Globus pallidus (tissue), 1 donor: Measurements from ENCODE around the gene P2RX5.

Experiments
- DNase-seq: peaks from one replicate; pipeline ENCODE4 v3.0.0-alpha.2; 2015; ENCODE audit warnings: low spot score

The P2RX5 gene

GRCh38 chr17:3657588-3657869, 38.4 kb downstream of the P2RX5 start:
- DNase-seq, result no peak

DNA sequence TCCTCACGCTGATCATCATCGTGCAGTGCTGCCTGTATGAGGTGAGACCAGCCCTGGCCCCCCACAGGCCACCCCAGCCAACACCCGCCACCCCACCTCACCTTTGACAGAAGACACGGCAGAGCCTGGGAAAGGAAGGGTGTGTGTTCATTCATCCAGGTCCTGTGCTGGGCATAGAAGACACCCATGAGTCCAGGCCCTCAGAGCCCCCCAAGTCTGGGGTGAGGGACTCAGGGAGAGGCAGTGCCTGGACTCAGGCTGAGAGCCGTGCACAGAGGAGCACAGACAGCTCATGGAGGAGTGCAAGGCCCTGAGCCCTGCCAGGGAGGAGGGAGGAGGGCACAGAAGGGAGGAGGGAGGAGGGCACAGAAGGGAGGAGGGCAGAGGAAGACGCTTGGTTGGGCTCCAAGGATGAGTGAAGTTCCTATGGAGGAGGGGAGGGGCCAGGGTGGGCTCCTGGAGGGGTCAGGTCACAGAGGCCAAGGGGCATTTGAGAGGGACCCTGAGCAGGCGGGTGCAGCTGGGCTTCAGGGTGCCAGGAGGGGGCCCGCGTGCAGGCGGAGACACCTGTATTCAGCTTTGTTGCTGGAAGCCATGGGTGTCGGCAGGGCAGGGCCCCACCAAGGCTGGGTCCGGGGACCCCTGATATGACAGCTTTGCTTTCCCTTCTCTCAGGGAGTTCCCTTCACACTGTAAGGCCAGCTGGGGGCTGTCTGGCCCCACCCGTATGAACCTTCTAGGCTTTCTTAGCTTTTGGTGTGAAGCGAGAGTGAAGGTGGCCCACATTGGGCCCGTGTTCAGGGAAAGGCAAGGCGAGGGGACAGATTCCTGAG, 39.0 kb downstream of the P2RX5 start:
- DNase-seq, result no peak

DNA sequence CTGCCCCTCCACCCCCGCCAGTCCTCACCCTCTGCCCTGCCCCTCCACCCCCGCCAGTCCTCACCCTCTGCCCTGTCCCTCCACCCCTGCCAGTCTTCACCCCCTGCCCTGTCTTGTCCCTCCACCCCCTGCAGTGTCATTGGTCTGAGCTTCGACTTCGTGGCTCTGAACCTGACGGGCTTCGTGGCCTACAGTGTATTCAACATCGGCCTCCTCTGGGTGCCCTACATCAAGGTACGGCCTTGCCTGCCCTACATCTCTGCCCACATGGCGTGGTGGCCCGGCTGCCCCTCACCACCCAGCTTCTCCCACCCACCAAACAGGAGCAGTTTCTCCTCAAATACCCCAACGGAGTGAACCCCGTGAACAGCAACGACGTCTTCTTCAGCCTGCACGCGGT, 39.6 kb downstream of the P2RX5 start:
- DNase-seq, result no peak

- no peak for DNase-seq
These were observed 40.2 kb downstream of the P2RX5 start for GRCh38 chr17:3655766-3656165.

- peak; percentile 74 for DNase-seq
These were observed 48.0 kb downstream of the P2RX5 start for GRCh38 chr17:3647769-3648555.

DNA sequence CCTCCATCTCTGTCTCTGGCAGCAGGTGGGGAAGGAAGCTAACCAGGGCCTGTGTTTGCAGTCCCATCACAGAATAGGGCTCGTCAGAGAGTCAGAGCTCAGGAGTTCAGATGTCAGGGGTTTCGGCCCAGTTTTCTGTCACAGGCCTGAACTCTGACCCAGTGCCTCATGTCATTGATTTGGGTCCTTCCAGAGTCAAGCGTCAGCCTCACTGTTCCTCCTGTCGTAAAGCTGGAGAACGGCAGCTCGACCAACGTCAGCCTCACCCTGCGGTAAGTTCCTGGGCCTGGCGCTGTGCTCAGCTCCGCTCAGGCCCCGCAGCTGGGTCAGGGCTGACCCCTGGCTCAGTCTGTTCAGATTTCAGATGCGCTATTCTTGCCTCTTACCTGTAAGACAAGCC, 48.7 kb downstream of the P2RX5 start:
- no peak for DNase-seq

DNA sequence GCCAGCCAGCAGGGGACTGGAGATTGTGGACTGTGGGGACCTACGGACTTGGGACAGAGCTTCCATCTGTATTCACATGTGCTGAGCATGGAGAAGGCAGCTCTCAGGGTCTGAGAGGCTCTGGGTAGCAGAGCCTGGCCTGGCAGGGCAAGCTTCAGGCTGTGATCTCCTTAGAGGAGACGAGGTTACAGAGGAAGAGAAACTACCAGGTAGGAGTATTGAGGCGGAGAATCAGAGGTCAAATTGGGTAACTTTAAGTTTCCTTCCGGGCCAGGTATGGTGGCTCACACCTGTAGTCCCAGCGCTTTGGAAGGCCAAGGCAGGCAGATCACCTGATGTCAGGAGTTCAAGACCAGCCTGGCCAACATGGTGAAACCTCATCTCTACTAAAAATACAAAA, 50.6 kb downstream of the P2RX5 start:
- no peak for DNase-seq

DNA sequence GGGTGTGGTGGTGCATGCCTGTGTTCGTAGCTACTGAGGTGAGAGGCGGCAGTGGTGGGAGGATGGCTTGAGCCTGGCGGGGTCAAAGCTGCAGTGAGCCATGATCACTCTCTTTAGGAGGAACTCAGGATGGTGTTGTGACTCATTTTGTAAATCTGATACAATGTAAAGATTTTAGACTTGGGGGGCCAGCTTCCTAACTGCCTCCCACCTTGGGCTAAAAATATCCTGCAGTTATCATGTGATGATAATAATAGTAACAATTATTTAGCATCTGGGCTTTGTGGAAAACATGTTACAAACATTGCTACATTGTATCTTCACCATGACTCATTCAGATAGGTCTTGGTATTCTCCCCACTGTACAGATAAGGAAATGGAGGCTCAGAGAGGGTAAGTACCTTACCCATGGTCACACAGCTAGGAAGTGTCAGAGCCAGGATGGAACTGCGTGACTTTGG, 52.0 kb downstream of the P2RX5 start:
- no peak for DNase-seq

DNA sequence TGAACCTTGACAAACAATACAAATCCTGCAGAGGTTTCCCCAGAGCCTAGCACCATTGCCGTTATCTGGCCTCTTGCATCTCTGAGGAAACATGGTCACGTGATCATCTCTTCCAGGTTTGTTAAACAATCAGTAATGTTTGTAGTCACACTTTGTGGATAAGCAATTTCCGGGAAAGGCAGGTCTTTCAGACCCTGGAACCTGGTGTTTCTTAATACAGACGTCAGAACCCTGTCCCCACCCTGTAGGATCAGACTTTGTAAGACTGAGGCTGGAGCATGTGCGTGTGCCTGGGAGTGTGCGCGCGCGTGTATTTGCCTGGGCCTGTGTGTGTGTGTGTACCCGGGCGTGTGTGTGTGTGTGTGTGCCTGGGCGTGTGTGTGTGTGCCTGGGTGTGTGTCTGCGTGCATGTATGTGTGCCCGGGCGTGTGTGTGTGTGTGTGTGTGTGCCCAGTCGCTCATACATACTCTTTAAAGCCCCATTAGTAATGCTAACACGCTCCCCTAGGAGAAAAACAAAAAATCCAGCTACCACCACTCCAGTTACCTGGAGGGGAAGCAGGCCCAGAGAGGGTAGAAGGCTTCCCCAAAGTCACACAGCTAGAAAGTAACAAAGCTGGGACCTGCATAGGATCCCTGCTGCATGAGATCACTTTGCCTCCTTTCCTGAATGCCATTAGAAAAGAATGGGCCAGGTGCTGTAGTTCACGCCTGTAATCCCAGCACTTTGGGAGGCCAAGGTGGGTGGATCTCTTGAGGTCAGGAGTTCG, 54.1 kb downstream of the P2RX5 start:
- no peak for DNase-seq

GRCh38 chr17:3641014-3641413, 54.9 kb downstream of the P2RX5 start:
- no peak for DNase-seq

- DNase-seq, result peak; percentile 41
These were observed 55.9 kb downstream of the P2RX5 start for GRCh38 chr17:3639981-3640596.

DNA sequence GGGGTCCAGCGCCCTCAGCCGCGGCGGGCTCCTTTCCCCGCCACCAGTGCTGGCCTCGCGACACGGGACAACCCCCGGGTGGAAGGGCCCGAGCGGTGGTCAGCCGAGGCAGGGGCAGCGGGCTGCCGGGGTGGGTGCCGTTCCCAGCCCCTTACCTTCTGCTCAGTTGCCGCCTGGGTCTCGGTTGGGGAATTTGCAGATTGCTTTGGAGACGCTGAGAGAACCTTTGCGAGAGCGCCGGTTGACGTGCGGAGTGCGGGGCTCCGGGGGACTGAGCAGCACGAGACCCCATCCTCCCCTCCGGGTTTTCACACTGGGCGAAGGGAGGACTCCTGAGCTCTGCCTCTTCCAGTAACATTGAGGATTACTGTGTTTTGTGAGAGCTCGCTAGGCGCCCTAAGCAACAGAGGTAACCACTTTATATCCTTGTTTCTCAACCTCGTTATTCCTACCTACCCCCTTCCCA, 59.0 kb downstream of the P2RX5 start:
- no peak for DNase-seq

- DNase-seq, result peak; percentile 98
These were observed 59.6 kb downstream of the P2RX5 start, which contains the start of the genes CTNS and SHPK for GRCh38 chr17:3636154-3636907. Gene CTNS, plus strand, starts transcription at chr17:3636760. Its CDS starts 3,447 bp downstream, at chr17:3640207. Gene SHPK, minus strand, starts transcription at chr17:3636250. Its CDS starts 31 bp downstream, at chr17:3636219.

GRCh38 chr17:3635474-3636153, 60.3 kb downstream of the P2RX5 start:
- DNase-seq, result no peak

DNA sequence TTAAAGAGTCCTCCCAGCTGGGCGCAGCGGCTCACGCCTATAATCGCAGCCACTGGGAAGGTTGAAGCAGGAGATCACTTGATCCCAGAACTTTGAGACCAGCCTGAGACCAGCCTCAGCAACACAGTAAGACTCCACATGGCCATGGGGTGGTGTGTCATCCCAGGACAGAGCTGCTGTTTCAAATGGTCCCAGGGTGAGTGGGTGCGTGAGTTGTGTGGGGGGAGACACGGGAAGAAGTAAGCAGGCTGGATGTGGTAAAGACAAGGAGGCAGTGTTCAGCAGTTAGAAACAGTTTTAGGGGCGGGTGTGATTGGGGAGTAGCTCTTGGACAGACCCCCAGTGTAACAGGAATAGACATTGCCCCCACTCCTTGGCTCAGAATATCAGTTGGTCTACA, 63.7 kb downstream of the P2RX5 start:
- no peak for DNase-seq

DNA sequence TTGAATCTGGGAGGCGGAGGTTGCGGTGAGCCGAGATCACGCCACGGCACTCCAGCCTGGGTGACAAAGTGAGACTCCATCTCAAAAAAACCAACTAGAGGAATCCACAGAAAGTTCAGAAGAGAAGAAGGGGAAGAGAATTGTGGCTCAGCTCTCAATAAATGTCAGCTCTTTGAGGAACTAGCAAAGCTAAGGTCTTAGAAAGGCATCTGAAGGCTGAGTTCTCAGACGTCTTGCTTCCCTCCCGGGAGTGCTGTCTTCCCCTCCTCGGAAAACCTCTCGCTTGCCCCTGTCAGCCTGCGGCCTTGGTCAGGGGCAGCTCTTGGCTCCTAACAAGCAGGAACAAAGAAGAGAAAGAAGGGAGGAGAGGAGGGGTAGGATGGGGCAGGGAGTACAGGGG, 65.2 kb downstream of the P2RX5 start:
- peak; percentile 29 for DNase-seq

DNA sequence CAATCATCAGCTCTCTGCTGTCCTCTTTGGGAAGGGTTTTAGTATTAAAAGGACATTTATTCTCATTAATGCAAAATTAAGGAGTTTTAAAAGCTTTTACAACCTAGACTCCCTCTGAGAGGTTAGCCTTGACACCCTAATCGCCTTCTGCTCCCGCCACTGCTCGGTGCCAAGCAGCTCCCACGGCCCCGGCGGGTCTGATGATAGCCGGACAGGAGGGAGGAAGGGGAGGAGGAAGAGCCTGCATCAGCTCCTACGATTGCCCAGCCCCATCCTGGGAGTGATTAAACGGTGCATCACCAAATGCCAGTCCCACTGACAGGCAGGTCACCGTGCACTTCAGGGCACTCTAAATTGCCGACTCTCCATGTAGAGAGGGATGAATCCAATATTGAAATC, 68.2 kb downstream of the P2RX5 start:
- no peak for DNase-seq

- no peak for DNase-seq
These were observed 68.9 kb downstream of the P2RX5 start for GRCh38 chr17:3626831-3627768.
